Measurements from ENCODE around the gene SAMHD1.
"Not testable (repeated sequence)": the region's sequence is repeated elsewhere in the genome, so short reads cannot be mapped to it uniquely, and the experiment has no call there.

Gene SAMHD1

GRCh38 chr20:36951198-36951978 is at the start of gene SAMHD1:
SAMHD1 (minus strand) TSS chr20:36951708; CDS start chr20:36951643, 65 bp downstream.
- DNase-seq = peak; percentile 92 to 99

GRCh38 chr20:37000171-37000570 is 48.7 kb upstream of the SAMHD1 start:
- DNase-seq = not testable (repeated sequence)

GRCh38 chr20:36998652-36999051 is 47.1 kb upstream of the SAMHD1 start:
- DNase-seq = no peak

- DNase-seq = no peak
These were observed 45.6 kb upstream of the SAMHD1 start for GRCh38 chr20:36997121-36997520.

- DNase-seq = not testable (repeated sequence)
These were observed 42.7 kb upstream of the SAMHD1 start for GRCh38 chr20:36994221-36994620.

- DNase-seq = no peak
These were observed 41.4 kb upstream of the SAMHD1 start for GRCh38 chr20:36992802-36993334.

- DNase-seq = no peak
These were observed 40.2 kb upstream of the SAMHD1 start for GRCh38 chr20:36991703-36992102.

- no peak for DNase-seq
These were observed 38.3 kb upstream of the SAMHD1 start for GRCh38 chr20:36989797-36990196.

GRCh38 chr20:36988494-36988966 is 37.0 kb upstream of the SAMHD1 start:
- DNase-seq = no peak

- no peak for DNase-seq
These were observed 32.7 kb upstream of the SAMHD1 start for GRCh38 chr20:36984257-36984638.

GRCh38 chr20:36975099-36975818 is 23.8 kb upstream of the SAMHD1 start:
- no peak for DNase-seq

- DNase-seq = no peak
These were observed 23.2 kb upstream of the SAMHD1 start for GRCh38 chr20:36974660-36975059.

GRCh38 chr20:36971103-36971502 is 19.6 kb upstream of the SAMHD1 start:
- no peak for DNase-seq

GRCh38 chr20:36969478-36970186 is 18.1 kb upstream of the SAMHD1 start:
- no peak for DNase-seq

- no peak for DNase-seq
These were observed 17.5 kb upstream of the SAMHD1 start for GRCh38 chr20:36969051-36969450.

- DNase-seq = no peak
These were observed 16.1 kb upstream of the SAMHD1 start for GRCh38 chr20:36967636-36968035.

- not testable (repeated sequence) for DNase-seq
These were observed 15.5 kb upstream of the SAMHD1 start for GRCh38 chr20:36966965-36967364.

GRCh38 chr20:36962354-36962941 is 10.9 kb upstream of the SAMHD1 start:
- DNase-seq = not testable (repeated sequence)

- DNase-seq = no peak
These were observed 7.7 kb upstream of the SAMHD1 start for GRCh38 chr20:36959242-36959641.

- no peak for DNase-seq
These were observed 6.6 kb upstream of the SAMHD1 start for GRCh38 chr20:36957875-36958667.

GRCh38 chr20:36956674-36957073 is 5.2 kb upstream of the SAMHD1 start:
- no peak for DNase-seq

GRCh38 chr20:36956016-36956415 is 4.5 kb upstream of the SAMHD1 start:
- DNase-seq = no peak

Measured in NCI-H446 (cell line).